Esophagus squamous epithelium (tissue), 5 donors: ENCODE measurements around the gene METTL6. TPM values are rescaled to one million over a fixed set of nuclear protein-coding genes. Genes with fewer than 3 reads are reported as not detected.

ENCODE experiments used
- DNase-seq: peaks from one replicate; lab custom pipeline; 2025; lab: John Stamatoyannopoulos, UW
- H3K27ac ChIP-seq, 4 donors: fragments of 200-600 bp; sonication (generic); one replicate each; pipeline ENCODE4 v1.5.1; 2016 to 2019; ENCODE audit warnings: mild to moderate bottlenecking in 1 of 4
- H3K27me3 ChIP-seq, 4 donors: fragments of 200-600 bp; sonication (generic); 1 replicate in 3 of 4; 2 replicates in 1 of 4; pipeline versions ENCODE4 v1.5.1 to v1.6.0; 2017 to 2021; ENCODE audit warnings: antibody characterized with exemption in 1 of 4
- H3K36me3 ChIP-seq, 3 donors: fragments of 200-600 bp; sonication (generic); one replicate each; pipeline ENCODE4 v1.5.1; 2016 to 2019
- H3K4me1 ChIP-seq, 3 donors: fragments of 200-600 bp; sonication (generic); one replicate each; pipeline ENCODE4 v1.5.1; 2017 to 2019
- H3K4me3 ChIP-seq, 4 donors: fragments of 200-600 bp; sonication (generic); 1 replicate in 3 of 4; 2 replicates in 1 of 4; pipeline ENCODE4 v1.5.1; 2016 to 2019; ENCODE audit warnings: mild to moderate bottlenecking in 2 of 4, moderate library complexity in 1 of 4
- H3K9me3 ChIP-seq, 3 donors: fragments of 200-600 bp; sonication (generic); one replicate each; pipeline ENCODE4 v1.5.1; 2016 to 2019
- POLR2A ChIP-seq, 4 donors: fragments of 450-650 bp; IDR thresholded peaks; one replicate each; pipeline ENCODE4 v1.6.1; 2017; ENCODE audit warnings: antibody characterized with exemption in 4 of 4, mild to moderate bottlenecking in 4 of 4, moderate library complexity in 3 of 4
- whole genome bisulfite sequencing, 2 donors: methylation state at CpG; one replicate each; pipeline ENCODE4 v1.1.5; 2018; 5-methylcytosine and 5-hydroxymethylcytosine counted together
- intact Hi-C: fragments of 100-400 bp; cut with DNase I; formaldehyde crosslinking; loops from one replicate; pipeline ENCODE4 v1.15.0; 2022
- total RNA-seq, 4 donors: library from RNA; depleted of rRNA; stranded (reverse); fragments of >200 nt; gene quantifications; one replicate each; pipeline ENCODE4 v1.1.0, GENCODE V29; 2016
- TF ChIP-seq, protein P1 (sequence below), 6 experiments: fragments of 450-650 bp in 4 of 6; fragments of 200-600 bp in 2 of 6; sonication (generic) in 2 of 6; IDR thresholded peaks; one replicate each; pipeline ENCODE4 v1.5.1; 2016 to 2019; ENCODE audit warnings: antibody characterized with exemption in 6 of 6, mild to moderate bottlenecking in 4 of 6, moderate library complexity in 4 of 6
- donor health status: DM: yes; HTN: yes; CAD: no.

METTL6 gene
- total RNA-seq, 4 donors from 2014 or later: 5.8 to 16.4 (median 12.9) TPM

- no peak for DNase-seq
- Histone ChIP-seq H3K9me3 (no peaks in the 10 kb centered on the region), H3K36me3 (peaks cover 6 to 65% (median 27%) of the 10 kb centered on the region in 3 donors), H3K4me3 (no peak overlapping the region), H3K27me3 (no peaks in the 10 kb centered on the region), H3K4me1 (peaks cover 4 to 45% (median 12%) of the 10 kb centered on the region in 3 donors), H3K27ac (no peak overlapping the region)
- intact Hi-C loops: no loop called here
- TF ChIP-seq, protein P1, sequence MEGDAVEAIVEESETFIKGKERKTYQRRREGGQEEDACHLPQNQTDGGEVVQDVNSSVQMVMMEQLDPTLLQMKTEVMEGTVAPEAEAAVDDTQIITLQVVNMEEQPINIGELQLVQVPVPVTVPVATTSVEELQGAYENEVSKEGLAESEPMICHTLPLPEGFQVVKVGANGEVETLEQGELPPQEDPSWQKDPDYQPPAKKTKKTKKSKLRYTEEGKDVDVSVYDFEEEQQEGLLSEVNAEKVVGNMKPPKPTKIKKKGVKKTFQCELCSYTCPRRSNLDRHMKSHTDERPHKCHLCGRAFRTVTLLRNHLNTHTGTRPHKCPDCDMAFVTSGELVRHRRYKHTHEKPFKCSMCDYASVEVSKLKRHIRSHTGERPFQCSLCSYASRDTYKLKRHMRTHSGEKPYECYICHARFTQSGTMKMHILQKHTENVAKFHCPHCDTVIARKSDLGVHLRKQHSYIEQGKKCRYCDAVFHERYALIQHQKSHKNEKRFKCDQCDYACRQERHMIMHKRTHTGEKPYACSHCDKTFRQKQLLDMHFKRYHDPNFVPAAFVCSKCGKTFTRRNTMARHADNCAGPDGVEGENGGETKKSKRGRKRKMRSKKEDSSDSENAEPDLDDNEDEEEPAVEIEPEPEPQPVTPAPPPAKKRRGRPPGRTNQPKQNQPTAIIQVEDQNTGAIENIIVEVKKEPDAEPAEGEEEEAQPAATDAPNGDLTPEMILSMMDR (IDR thresholded peaks at IDR 0.05): no peak
- TF ChIP-seq POLR2A (IDR thresholded peaks at IDR 0.05): no peak
- 74 to 85% methylated on average over 3 of the region's 3 CpGs for WGBS, 2 donors
Observed at GRCh38 chr3:15431256-15431837, 4.0 kb upstream of the METTL6 start.

- H3K27ac ChIP-seq: no peak overlapping the region
- no peak for DNase-seq
- no peak for TF ChIP-seq POLR2A (IDR thresholded peaks at IDR 0.05)
- TF ChIP-seq, protein P1 (IDR thresholded peaks at IDR 0.05): no peak
- peaks cover 0 to 58% (median 23%) of the 10 kb centered on the region in 3 donors for H3K36me3 ChIP-seq
- 54 to 72% methylated on average over 1 of the region's 1 CpG for WGBS, 2 donors
- intact Hi-C loops: no loop called here
- H3K9me3 ChIP-seq: no peaks in the 10 kb centered on the region
- no peak overlapping the region for H3K4me3 ChIP-seq
- H3K27me3 ChIP-seq: no peaks in the 10 kb centered on the region
- H3K4me1 ChIP-seq: peaks cover 4 to 52% (median 20%) of the 10 kb centered on the region in 3 donors
Observed at GRCh38 chr3:15430624-15431023, 3.3 kb upstream of the METTL6 start.

- no peak for TF ChIP-seq POLR2A (IDR thresholded peaks at IDR 0.05)
- TF ChIP-seq, protein P1 (IDR thresholded peaks at IDR 0.05): no peak
- intact Hi-C loops: loop anchor here (10.0 kb wide), 1 partner anchor 136 kb away; no protein-coding TSS in a partner anchor
- peak overlapping the region in 2 of 4 donors; percentile 71 to 95 for H3K4me3 ChIP-seq
- DNase-seq: no peak
- no peaks in the 10 kb centered on the region for H3K9me3 ChIP-seq
- H3K27me3 ChIP-seq: no peaks in the 10 kb centered on the region
- 75 to 85% methylated on average over 6 of the region's 6 CpGs for WGBS, 2 donors
- peaks cover 4 to 63% (median 20%) of the 10 kb centered on the region in 3 donors for H3K4me1 ChIP-seq
- peak overlapping the region in 2 of 4 donors; percentile 91 to 92 for H3K27ac ChIP-seq
- H3K36me3 ChIP-seq: peaks cover 0 to 51% (median 14%) of the 10 kb centered on the region in 3 donors
Observed at GRCh38 chr3:15429080-15429479, 1.7 kb upstream of the METTL6 start.

- WGBS, 2 donors: 6 to 9% methylated on average over 9 of the region's 9 CpGs
- Histone ChIP-seq H3K36me3 (peaks cover 2 to 51% (median 10%) of the 10 kb centered on the region in 3 donors), H3K4me1 (peaks cover 4 to 63% (median 20%) of the 10 kb centered on the region in 3 donors), H3K27ac (peak overlapping the region in 3 of 4 donors; percentile 87 to 92 (median 91)), H3K27me3 (no peaks in the 10 kb centered on the region), H3K4me3 (peak overlapping the region; percentile 71 to 97 (median 88)), H3K9me3 (no peaks in the 10 kb centered on the region)
- TF ChIP-seq POLR2A (IDR thresholded peaks at IDR 0.05): no peak
- TF ChIP-seq, protein P1 (IDR thresholded peaks at IDR 0.05): no peak
- DNase-seq: no peak
- intact Hi-C loops: loop anchor here (10.0 kb wide), 1 partner anchor 136 kb away; no protein-coding TSS in a partner anchor
Observed at GRCh38 chr3:15428539-15428938, 1.2 kb upstream of the METTL6 start.

DNA sequence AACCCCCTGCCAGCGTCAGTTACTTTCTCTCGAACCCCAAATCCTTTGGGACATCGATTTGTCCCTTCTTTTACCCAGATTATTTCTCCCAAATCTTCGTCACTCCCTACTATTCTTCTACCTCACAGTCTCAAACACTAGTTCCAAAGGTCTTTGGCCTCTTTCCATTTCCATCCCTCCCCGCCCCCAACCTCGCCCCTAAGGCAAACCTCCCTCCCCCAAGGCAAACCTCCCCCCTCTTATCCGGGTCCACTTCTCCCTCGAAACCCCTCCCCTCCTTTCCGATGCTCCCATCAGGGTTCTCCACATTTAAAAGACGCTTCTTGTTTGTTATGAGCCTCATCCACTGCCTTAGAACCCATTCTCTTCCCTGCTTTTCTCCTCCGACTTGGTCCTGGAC, 637 bp upstream of the METTL6 start:
- 1 to 4% methylated on average over 10 to 11 of the region's 11 CpGs for WGBS, 2 donors
- peaks cover 4 to 63% (median 20%) of the 10 kb centered on the region in 3 donors for H3K4me1 ChIP-seq
- no peak for DNase-seq

More for the DNA sequence above, 637 bp upstream of the METTL6 start:
- Histone ChIP-seq H3K27me3 (no peaks in the 10 kb centered on the region), H3K4me3 (peak overlapping the region; percentile 71 to 97 (median 88)), H3K27ac (peak overlapping the region; percentile 76 to 92 (median 89)), H3K36me3 (peaks cover 6 to 51% (median 8%) of the 10 kb centered on the region in 3 donors), H3K9me3 (no peaks in the 10 kb centered on the region)
- TF ChIP-seq, protein P1 (IDR thresholded peaks at IDR 0.05): no peak
- no peak for TF ChIP-seq POLR2A (IDR thresholded peaks at IDR 0.05)
- intact Hi-C loops: loop anchor here (10.0 kb wide), 1 partner anchor 137 kb away; no protein-coding TSS in a partner anchor
